Measurements from ENCODE around the gene CLTRN.
A peak's percentile ranks its signal among the peaks of the same experiment; 100 is the strongest.
"Not testable (repeated sequence)": the region's sequence is repeated elsewhere in the genome, so short reads cannot be mapped to it uniquely, and the experiment has no call there.

Gene CLTRN

GRCh38 chrX:15647510-15647909 is 17.1 kb downstream of the CLTRN start:
- not testable (repeated sequence) for DNase-seq (ENCODE audit: low read depth)

- DNase-seq (ENCODE audit: low read depth): no peak
Measured at GRCh38 chrX:15646543-15646942, 18.1 kb downstream of the CLTRN start.

- DNase-seq (ENCODE audit: low read depth): no peak
Measured at GRCh38 chrX:15646031-15646430, 18.6 kb downstream of the CLTRN start.

- DNase-seq (ENCODE audit: low read depth): no peak
Measured at GRCh38 chrX:15645266-15645665, 19.3 kb downstream of the CLTRN start.

- DNase-seq (ENCODE audit: low read depth): no peak
Measured at GRCh38 chrX:15644560-15644872, 20.1 kb downstream of the CLTRN start.

- DNase-seq (ENCODE audit: low read depth): no peak
Measured at GRCh38 chrX:15643786-15644559, 20.6 kb downstream of the CLTRN start.

GRCh38 chrX:15631637-15632036 is 33.0 kb downstream of the CLTRN start:
- no peak for DNase-seq (ENCODE audit: low read depth)

- DNase-seq (ENCODE audit: low read depth): no peak
Measured at GRCh38 chrX:15623054-15623453, 41.6 kb downstream of the CLTRN start.

- DNase-seq (ENCODE audit: low read depth): peak; percentile 6
Measured at GRCh38 chrX:15619053-15619755, 45.4 kb downstream of the CLTRN start.

- DNase-seq (ENCODE audit: low read depth): no peak
Measured at GRCh38 chrX:15617111-15617510, 47.5 kb downstream of the CLTRN start.

GRCh38 chrX:15616531-15616930 is 48.1 kb downstream of the CLTRN start:
- DNase-seq (ENCODE audit: low read depth): no peak

GRCh38 chrX:15607067-15607466 is 57.5 kb downstream of the CLTRN start:
- DNase-seq (ENCODE audit: low read depth): no peak

- no peak for DNase-seq (ENCODE audit: low read depth)
Measured at GRCh38 chrX:15606136-15606535, 58.5 kb downstream of the CLTRN start.

- DNase-seq (ENCODE audit: low read depth): no peak
Measured at GRCh38 chrX:15605226-15605625, 59.4 kb downstream of the CLTRN start.

GRCh38 chrX:15602761-15603160 is 61.8 kb downstream of the CLTRN start:
- DNase-seq (ENCODE audit: low read depth): no peak

GRCh38 chrX:15601932-15602331 is 62.7 kb downstream of the CLTRN start:
- no peak for DNase-seq (ENCODE audit: low read depth)

GRCh38 chrX:15600745-15601144 is 63.9 kb downstream of the CLTRN start, which contains the start of gene ACE2:
Gene ACE2 (minus strand): TSS chrX:15600960. CDS start chrX:15600911, 49 bp downstream.
- no peak for DNase-seq (ENCODE audit: low read depth)

GRCh38 chrX:15600049-15600448 is 64.6 kb downstream of the CLTRN start:
- DNase-seq (ENCODE audit: low read depth): no peak

- no peak for DNase-seq (ENCODE audit: low read depth)
Measured at GRCh38 chrX:15599461-15599860, 65.1 kb downstream of the CLTRN start.

GRCh38 chrX:15598026-15598425 is 66.6 kb downstream of the CLTRN start:
- peak; percentile 47 for DNase-seq (ENCODE audit: low read depth)

GRCh38 chrX:15594371-15594770 is 70.2 kb downstream of the CLTRN start:
- DNase-seq (ENCODE audit: low read depth): no peak

- no peak for DNase-seq (ENCODE audit: low read depth)
Measured at GRCh38 chrX:15579778-15580747, 84.5 kb downstream of the CLTRN start.

All from EH (cell line).